ENCODE measurements around the gene FUCA2.

Gene FUCA2

GRCh38 chr6:143505537-143505936 is 6.0 kb downstream of the FUCA2 start:
- Histone ChIP-seq H3K36me3 (ENCODE audit: control insufficient read depth, low read length) (no peaks in the 10 kb centered on the region), H3K27me3 (ENCODE audit: control insufficient read depth, low read length) (no peaks in the 10 kb centered on the region), H3K4me1 (ENCODE audit: control insufficient read depth, low read length) (peaks cover 15% of the 10 kb centered on the region), H3K9me2 (replicated peaks; ENCODE audit: control insufficient read depth, low read length) (no peaks in the 10 kb centered on the region), H3K4me2 (ENCODE audit: low read length) (no peak overlapping the region), H3K79me2 (ENCODE audit: control insufficient read depth, low read length) (no peaks in the 10 kb centered on the region), H3F3A (ENCODE audit: control insufficient read depth, insufficient read depth) (no peaks in the 10 kb centered on the region), H3K27ac (ENCODE audit: low read depth, low read length) (no peak overlapping the region), H3K9me3 (ENCODE audit: control insufficient read depth, insufficient read depth, low read length) (no peaks in the 10 kb centered on the region), H4K20me1 (ENCODE audit: control insufficient read depth, insufficient read depth, low read depth, low read length) (no peaks in the 10 kb centered on the region), H3K4me3 (ENCODE audit: low read length) (no peak overlapping the region)
- TF ChIP-seq EZH2phosphoT487 (IDR thresholded peaks at IDR 0.05; ENCODE audit: borderline replicate concordance, low read length) (no peak), CTCF (IDR thresholded peaks at IDR 0.05; ENCODE audit: low read depth, low read length, poor library complexity, severe bottlenecking) (no peak)

GRCh38 chr6:143505111-143505510 is 6.4 kb downstream of the FUCA2 start:
- H4K20me1 ChIP-seq (ENCODE audit: control insufficient read depth, insufficient read depth, low read depth, low read length) = no peaks in the 10 kb centered on the region
- no peaks in the 10 kb centered on the region for H3K9me3 ChIP-seq (ENCODE audit: control insufficient read depth, insufficient read depth, low read length)
- H3K27me3 ChIP-seq (ENCODE audit: control insufficient read depth, low read length) = no peaks in the 10 kb centered on the region
- peaks cover 15% of the 10 kb centered on the region for H3K4me1 ChIP-seq (ENCODE audit: control insufficient read depth, low read length)
- H3K4me3 ChIP-seq (ENCODE audit: low read length) = no peak overlapping the region
- no peak overlapping the region for H3K27ac ChIP-seq (ENCODE audit: low read depth, low read length)
- H3K79me2 ChIP-seq (ENCODE audit: control insufficient read depth, low read length) = no peaks in the 10 kb centered on the region
- no peak overlapping the region for H3K4me2 ChIP-seq (ENCODE audit: low read length)
- H3F3A ChIP-seq (ENCODE audit: control insufficient read depth, insufficient read depth) = no peaks in the 10 kb centered on the region
- H3K9me2 ChIP-seq (replicated peaks; ENCODE audit: control insufficient read depth, low read length) = no peaks in the 10 kb centered on the region
- no peaks in the 10 kb centered on the region for H3K36me3 ChIP-seq (ENCODE audit: control insufficient read depth, low read length)
- TF ChIP-seq EZH2phosphoT487 (IDR thresholded peaks at IDR 0.05; ENCODE audit: borderline replicate concordance, low read length) (no peak), CTCF (IDR thresholded peaks at IDR 0.05; ENCODE audit: low read depth, low read length, poor library complexity, severe bottlenecking) (no peak)

GRCh38 chr6:143504369-143504768 is 7.2 kb downstream of the FUCA2 start:
- Histone ChIP-seq H3F3A (ENCODE audit: control insufficient read depth, insufficient read depth) (no peaks in the 10 kb centered on the region), H3K9me3 (ENCODE audit: control insufficient read depth, insufficient read depth, low read length) (no peaks in the 10 kb centered on the region), H3K4me1 (ENCODE audit: control insufficient read depth, low read length) (peaks cover 15% of the 10 kb centered on the region), H4K20me1 (ENCODE audit: control insufficient read depth, insufficient read depth, low read depth, low read length) (no peaks in the 10 kb centered on the region), H3K4me2 (ENCODE audit: low read length) (no peak overlapping the region), H3K9me2 (replicated peaks; ENCODE audit: control insufficient read depth, low read length) (no peaks in the 10 kb centered on the region), H3K36me3 (ENCODE audit: control insufficient read depth, low read length) (no peaks in the 10 kb centered on the region), H3K79me2 (ENCODE audit: control insufficient read depth, low read length) (no peaks in the 10 kb centered on the region), H3K27ac (ENCODE audit: low read depth, low read length) (no peak overlapping the region), H3K27me3 (ENCODE audit: control insufficient read depth, low read length) (no peaks in the 10 kb centered on the region), H3K4me3 (ENCODE audit: low read length) (no peak overlapping the region)
- TF ChIP-seq EZH2phosphoT487 (IDR thresholded peaks at IDR 0.05; ENCODE audit: borderline replicate concordance, low read length) (no peak), CTCF (IDR thresholded peaks at IDR 0.05; ENCODE audit: low read depth, low read length, poor library complexity, severe bottlenecking) (no peak)

- peaks cover 3% of the 10 kb centered on the region for H3K4me1 ChIP-seq (ENCODE audit: control insufficient read depth, low read length)
- no peaks in the 10 kb centered on the region for H3K9me2 ChIP-seq (replicated peaks; ENCODE audit: control insufficient read depth, low read length)
- no peak overlapping the region for H3K4me2 ChIP-seq (ENCODE audit: low read length)
- no peaks in the 10 kb centered on the region for H3F3A ChIP-seq (ENCODE audit: control insufficient read depth, insufficient read depth)
- H3K79me2 ChIP-seq (ENCODE audit: control insufficient read depth, low read length) = no peaks in the 10 kb centered on the region
- H3K4me3 ChIP-seq (ENCODE audit: low read length) = no peak overlapping the region
- no peaks in the 10 kb centered on the region for H4K20me1 ChIP-seq (ENCODE audit: control insufficient read depth, insufficient read depth, low read depth, low read length)
- H3K27me3 ChIP-seq (ENCODE audit: control insufficient read depth, low read length) = no peaks in the 10 kb centered on the region
- no peak overlapping the region for H3K27ac ChIP-seq (ENCODE audit: low read depth, low read length)
- H3K36me3 ChIP-seq (ENCODE audit: control insufficient read depth, low read length) = no peaks in the 10 kb centered on the region
- H3K9me3 ChIP-seq (ENCODE audit: control insufficient read depth, insufficient read depth, low read length) = no peaks in the 10 kb centered on the region
- TF ChIP-seq EZH2phosphoT487 (IDR thresholded peaks at IDR 0.05; ENCODE audit: borderline replicate concordance, low read length) (no peak), CTCF (IDR thresholded peaks at IDR 0.05; ENCODE audit: low read depth, low read length, poor library complexity, severe bottlenecking) (peak; percentile 9)
Observed at GRCh38 chr6:143501851-143502250, 9.7 kb downstream of the FUCA2 start.

Data from DOHH2 (cell line).